Kidney capillary endothelial cell (primary cell): ENCODE measurements around the gene PCED1A.
"Not testable (repeated sequence)": the region's sequence is repeated elsewhere in the genome, so short reads cannot be mapped to it uniquely, and the experiment has no call there.

Experiments used
- DNase-seq: peaks from one replicate; pipeline ENCODE4 v3.0.0-alpha.2; 2018; ENCODE audit warnings: low spot score

The PCED1A gene

GRCh38 chr20:2826655-2827054, 13.8 kb downstream of the PCED1A start:
- DNase-seq, result no peak

- DNase-seq, result no peak
Observed at GRCh38 chr20:2825761-2826160, 14.7 kb downstream of the PCED1A start.

- DNase-seq, result no peak
Observed at GRCh38 chr20:2822073-2822472, 18.4 kb downstream of the PCED1A start.

- no peak for DNase-seq
Observed at GRCh38 chr20:2820896-2821869, 19.3 kb downstream of the PCED1A start.

- no peak for DNase-seq
Observed at GRCh38 chr20:2820084-2820895, 20.2 kb downstream of the PCED1A start.

GRCh38 chr20:2817891-2818595, 22.4 kb downstream of the PCED1A start:
- no peak for DNase-seq

- DNase-seq, result no peak
Observed at GRCh38 chr20:2817341-2817726, 23.1 kb downstream of the PCED1A start.

- no peak for DNase-seq
Observed at GRCh38 chr20:2816583-2817340, 23.7 kb downstream of the PCED1A start.

GRCh38 chr20:2816030-2816582, 24.3 kb downstream of the PCED1A start, which contains the start of gene TMEM239:
Gene TMEM239 (plus strand): TSS chr20:2816364. CDS start chr20:2816555, 191 bp downstream.
- DNase-seq, result no peak

GRCh38 chr20:2815242-2815900, 25.1 kb downstream of the PCED1A start:
- DNase-seq, result no peak

GRCh38 chr20:2814587-2815051, 25.8 kb downstream of the PCED1A start, which contains the start of gene C20orf141:
Gene C20orf141 (plus strand): TSS chr20:2814987. CDS start chr20:2815185, 198 bp downstream.
- DNase-seq, result peak; percentile 89

- DNase-seq, result no peak
Observed at GRCh38 chr20:2814076-2814475, 26.4 kb downstream of the PCED1A start.

- DNase-seq, result no peak
Observed at GRCh38 chr20:2812189-2812588, 28.3 kb downstream of the PCED1A start.

- DNase-seq, result no peak
Observed at GRCh38 chr20:2809690-2810089, 30.8 kb downstream of the PCED1A start.

- not testable (repeated sequence) for DNase-seq
Observed at GRCh38 chr20:2807929-2808328, 32.5 kb downstream of the PCED1A start.

- no peak for DNase-seq
Observed at GRCh38 chr20:2807019-2807418, 33.4 kb downstream of the PCED1A start.

GRCh38 chr20:2806351-2806701, 34.1 kb downstream of the PCED1A start:
- no peak for DNase-seq

- DNase-seq, result no peak
Observed at GRCh38 chr20:2805689-2806350, 34.6 kb downstream of the PCED1A start.

- DNase-seq, result no peak
Observed at GRCh38 chr20:2804852-2805688, 35.4 kb downstream of the PCED1A start.
